ENCODE data around the gene VMO1.

The VMO1 gene

DNA sequence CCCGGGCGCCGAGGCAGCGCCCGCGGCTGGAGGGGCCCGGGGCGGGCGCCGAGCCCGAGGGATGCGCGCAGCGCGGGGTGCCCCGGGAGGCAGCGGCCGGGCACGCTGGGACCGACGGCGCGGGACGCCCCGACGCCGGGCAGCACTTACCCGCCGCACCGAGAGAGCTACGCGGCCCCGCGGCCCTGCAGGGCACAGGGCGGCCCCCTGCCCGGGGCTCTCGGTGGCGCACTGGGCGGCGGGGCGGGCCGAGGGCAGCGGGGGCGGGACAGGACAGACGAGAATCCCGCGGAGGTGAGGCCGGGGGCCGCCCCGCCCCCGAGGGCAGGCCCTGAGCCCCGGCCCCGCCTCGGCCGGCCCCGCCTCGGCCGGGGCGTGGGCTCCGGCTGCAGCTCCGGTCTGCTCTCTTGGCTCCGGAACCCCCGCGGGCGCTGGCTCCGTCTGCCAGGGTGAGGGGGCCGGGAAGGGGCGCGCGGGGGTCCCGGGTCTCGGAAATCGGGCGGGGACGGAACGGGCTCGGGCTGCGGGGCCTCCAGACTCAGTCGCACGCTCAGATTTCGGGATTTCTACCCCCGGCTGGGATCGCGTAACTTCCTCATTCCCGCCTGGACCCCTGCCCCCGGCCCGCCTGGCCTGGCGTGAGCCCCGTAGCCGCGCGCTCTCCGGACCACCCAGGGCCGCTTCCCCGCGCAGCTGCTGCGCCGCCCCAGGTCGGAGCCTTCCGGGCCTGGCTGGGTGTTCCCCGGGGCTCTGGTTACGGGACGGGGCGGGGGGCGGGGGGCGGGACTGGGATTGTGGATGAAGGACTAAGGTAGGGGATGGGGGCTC lies 20.8 kb upstream of the VMO1 start, which contains the start of gene PLD2:
PLD2 (plus strand) TSS at position 376 of the 828 bp plus-strand sequence. CDS start 621 bp downstream, outside the sequence.
- Histone ChIP-seq H3K27me3 (replicated peaks; ENCODE audit: control insufficient read depth, insufficient read depth, low read length) (no peaks in the 10 kb centered on the region), H3K4me3 (replicated peaks; ENCODE audit: low read depth, low read length) (peak within 1 kb of the TSS; percentile 76), H3K36me3 (ENCODE audit: control insufficient read depth, insufficient read depth, low read length) (peaks cover 2% of the 10 kb centered on the region)
- TF ChIP-seq, protein P1, sequence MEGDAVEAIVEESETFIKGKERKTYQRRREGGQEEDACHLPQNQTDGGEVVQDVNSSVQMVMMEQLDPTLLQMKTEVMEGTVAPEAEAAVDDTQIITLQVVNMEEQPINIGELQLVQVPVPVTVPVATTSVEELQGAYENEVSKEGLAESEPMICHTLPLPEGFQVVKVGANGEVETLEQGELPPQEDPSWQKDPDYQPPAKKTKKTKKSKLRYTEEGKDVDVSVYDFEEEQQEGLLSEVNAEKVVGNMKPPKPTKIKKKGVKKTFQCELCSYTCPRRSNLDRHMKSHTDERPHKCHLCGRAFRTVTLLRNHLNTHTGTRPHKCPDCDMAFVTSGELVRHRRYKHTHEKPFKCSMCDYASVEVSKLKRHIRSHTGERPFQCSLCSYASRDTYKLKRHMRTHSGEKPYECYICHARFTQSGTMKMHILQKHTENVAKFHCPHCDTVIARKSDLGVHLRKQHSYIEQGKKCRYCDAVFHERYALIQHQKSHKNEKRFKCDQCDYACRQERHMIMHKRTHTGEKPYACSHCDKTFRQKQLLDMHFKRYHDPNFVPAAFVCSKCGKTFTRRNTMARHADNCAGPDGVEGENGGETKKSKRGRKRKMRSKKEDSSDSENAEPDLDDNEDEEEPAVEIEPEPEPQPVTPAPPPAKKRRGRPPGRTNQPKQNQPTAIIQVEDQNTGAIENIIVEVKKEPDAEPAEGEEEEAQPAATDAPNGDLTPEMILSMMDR (IDR thresholded peaks at IDR 0.05; ENCODE audit: insufficient read depth, low read length, poor library complexity, severe bottlenecking), result no peak
- peak; percentile 90 for DNase-seq (ENCODE audit: extremely low read depth, insufficient read length)

DNA sequence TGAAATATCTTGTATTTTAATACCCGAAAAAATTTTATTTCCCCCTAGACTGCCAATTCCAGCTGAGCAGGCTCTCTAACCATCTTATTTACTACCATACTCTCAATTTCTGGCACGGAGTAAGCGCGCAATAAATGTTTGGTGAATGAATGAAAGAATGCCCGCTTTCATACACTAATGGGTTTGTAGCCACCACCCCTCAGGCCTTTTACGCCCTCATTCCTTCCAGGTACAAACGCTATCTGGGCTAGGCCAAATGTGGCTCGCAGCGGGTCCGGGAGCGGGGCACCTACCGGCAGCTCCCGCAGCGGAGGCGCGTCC lies 20.3 kb upstream of the VMO1 start:
- no peak for DNase-seq (ENCODE audit: extremely low read depth, insufficient read length)
- TF ChIP-seq, protein P1 (IDR thresholded peaks at IDR 0.05; ENCODE audit: insufficient read depth, low read length, poor library complexity, severe bottlenecking), result no peak
- peaks cover 2% of the 10 kb centered on the region for H3K36me3 ChIP-seq (ENCODE audit: control insufficient read depth, insufficient read depth, low read length)
- peak overlapping the region; percentile 66 for H3K4me3 ChIP-seq (replicated peaks; ENCODE audit: low read depth, low read length)
- no peaks in the 10 kb centered on the region for H3K27me3 ChIP-seq (replicated peaks; ENCODE audit: control insufficient read depth, insufficient read depth, low read length)

GRCh38 chr17:4802228-4802627 lies 16.1 kb upstream of the VMO1 start, which contains the start of gene C17orf114:
TSS of gene C17orf114 (minus strand) at chr17:4802328.
- Histone ChIP-seq H3K4me3 (replicated peaks; ENCODE audit: low read depth, low read length) (no peak within 1 kb of the TSS), H3K36me3 (ENCODE audit: control insufficient read depth, insufficient read depth, low read length) (peaks cover 12% of the 10 kb centered on the region), H3K27me3 (replicated peaks; ENCODE audit: control insufficient read depth, insufficient read depth, low read length) (no peaks in the 10 kb centered on the region)
- no peak for DNase-seq (ENCODE audit: extremely low read depth, insufficient read length)
- TF ChIP-seq, protein P1 (IDR thresholded peaks at IDR 0.05; ENCODE audit: insufficient read depth, low read length, poor library complexity, severe bottlenecking), result no peak

GRCh38 chr17:4800462-4801196 lies 14.5 kb upstream of the VMO1 start:
- DNase-seq (ENCODE audit: extremely low read depth, insufficient read length), result no peak
- Histone ChIP-seq H3K36me3 (ENCODE audit: control insufficient read depth, insufficient read depth, low read length) (peaks cover 12% of the 10 kb centered on the region), H3K4me3 (replicated peaks; ENCODE audit: low read depth, low read length) (no peak overlapping the region), H3K27me3 (replicated peaks; ENCODE audit: control insufficient read depth, insufficient read depth, low read length) (no peaks in the 10 kb centered on the region)
- TF ChIP-seq, protein P1 (IDR thresholded peaks at IDR 0.05; ENCODE audit: insufficient read depth, low read length, poor library complexity, severe bottlenecking), result no peak

DNA sequence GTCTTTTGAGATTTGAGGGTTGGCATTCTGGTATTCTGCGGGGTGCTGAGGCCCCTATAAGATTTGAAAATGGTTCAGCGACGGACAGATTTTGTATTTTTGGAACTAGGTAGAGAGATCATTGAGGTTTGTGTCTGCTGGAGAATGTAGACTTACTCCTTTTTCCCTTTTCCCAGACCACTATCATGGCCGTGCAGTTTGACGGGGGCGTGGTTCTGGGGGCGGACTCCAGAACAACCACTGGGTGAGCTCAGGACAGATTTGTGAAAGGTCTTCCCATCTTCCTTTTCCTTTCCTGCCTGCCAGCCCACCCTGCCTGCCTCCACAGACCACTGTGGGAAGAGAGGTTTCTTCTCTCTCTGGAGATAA lies 10.4 kb upstream of the VMO1 start:
- TF ChIP-seq, protein P1 (IDR thresholded peaks at IDR 0.05; ENCODE audit: insufficient read depth, low read length, poor library complexity, severe bottlenecking), result no peak
- DNase-seq (ENCODE audit: extremely low read depth, insufficient read length), result no peak
- Histone ChIP-seq H3K4me3 (replicated peaks; ENCODE audit: low read depth, low read length) (peak overlapping the region; percentile 97), H3K27me3 (replicated peaks; ENCODE audit: control insufficient read depth, insufficient read depth, low read length) (no peaks in the 10 kb centered on the region), H3K36me3 (ENCODE audit: control insufficient read depth, insufficient read depth, low read length) (peaks cover 12% of the 10 kb centered on the region)

All from GM06990 (cell line).